Activated T-cell treated with anti-CD3 and anti-CD28 coated beads, Interleukin-2, amount 50 U/mL, for 24 hours (primary cell): Measurements from ENCODE around the gene HEPACAM.

Source experiments
- DNase-seq: peaks from one replicate; pipeline ENCODE4 v3.0.0-alpha.2; 2020
- H3K27ac Mint-ChIP-seq: 2 replicates; pipeline ENCODE4 v1.8.0; 2020; ENCODE audit warnings: mild to moderate bottlenecking, mixed read lengths
- H3K27me3 Mint-ChIP-seq: 2 replicates; pipeline ENCODE4 v1.8.0; 2020; ENCODE audit warnings: mixed read lengths
- H3K36me3 Mint-ChIP-seq: 2 replicates; pipeline ENCODE4 v1.8.0; 2020; ENCODE audit warnings: low read depth, mixed read lengths
- H3K4me1 Mint-ChIP-seq: 2 replicates; pipeline ENCODE4 v1.8.0; 2020; ENCODE audit warnings: low read depth, mixed read lengths
- H3K4me3 Mint-ChIP-seq: 2 replicates; pipeline ENCODE4 v1.8.0; 2020; ENCODE audit warnings: mild to moderate bottlenecking, moderate library complexity, mixed read lengths
- H3K9me3 Mint-ChIP-seq: 2 replicates; pipeline ENCODE4 v1.8.0; 2020; ENCODE audit warnings: mixed read lengths

Gene HEPACAM

GRCh38 chr11:124898263-124898680 lies 37.6 kb downstream of the HEPACAM start:
- Mint-ChIP-seq H3K27me3 (peaks cover 14% of the 10 kb centered on the region), H3K9me3 (no peaks in the 10 kb centered on the region), H3K36me3 (no peaks in the 10 kb centered on the region), H3K27ac (no peak overlapping the region), H3K4me1 (peaks cover 2% of the 10 kb centered on the region), H3K4me3 (no peak overlapping the region)
- no peak for DNase-seq

- Mint-ChIP-seq H3K4me3 (no peak within 1 kb of the TSS), H3K27ac (no peak within 1 kb of the TSS), H3K36me3 (no peaks in the 10 kb centered on the region), H3K4me1 (peaks cover 2% of the 10 kb centered on the region), H3K27me3 (peaks cover 12% of the 10 kb centered on the region), H3K9me3 (no peaks in the 10 kb centered on the region)
- DNase-seq, result no peak
Measured at GRCh38 chr11:124897674-124898262, 38.1 kb downstream of the HEPACAM start, which contains the start of gene ROBO4. Gene ROBO4, minus strand, starts transcription at chr11:124897865. Its CDS starts 70 bp downstream, at chr11:124897795.

GRCh38 chr11:124896821-124897391 lies 38.9 kb downstream of the HEPACAM start:
- no peak for DNase-seq
- Mint-ChIP-seq H3K36me3 (no peaks in the 10 kb centered on the region), H3K27me3 (peaks cover 12% of the 10 kb centered on the region), H3K4me3 (no peak overlapping the region), H3K27ac (no peak overlapping the region), H3K4me1 (peaks cover 2% of the 10 kb centered on the region), H3K9me3 (no peaks in the 10 kb centered on the region)

DNA sequence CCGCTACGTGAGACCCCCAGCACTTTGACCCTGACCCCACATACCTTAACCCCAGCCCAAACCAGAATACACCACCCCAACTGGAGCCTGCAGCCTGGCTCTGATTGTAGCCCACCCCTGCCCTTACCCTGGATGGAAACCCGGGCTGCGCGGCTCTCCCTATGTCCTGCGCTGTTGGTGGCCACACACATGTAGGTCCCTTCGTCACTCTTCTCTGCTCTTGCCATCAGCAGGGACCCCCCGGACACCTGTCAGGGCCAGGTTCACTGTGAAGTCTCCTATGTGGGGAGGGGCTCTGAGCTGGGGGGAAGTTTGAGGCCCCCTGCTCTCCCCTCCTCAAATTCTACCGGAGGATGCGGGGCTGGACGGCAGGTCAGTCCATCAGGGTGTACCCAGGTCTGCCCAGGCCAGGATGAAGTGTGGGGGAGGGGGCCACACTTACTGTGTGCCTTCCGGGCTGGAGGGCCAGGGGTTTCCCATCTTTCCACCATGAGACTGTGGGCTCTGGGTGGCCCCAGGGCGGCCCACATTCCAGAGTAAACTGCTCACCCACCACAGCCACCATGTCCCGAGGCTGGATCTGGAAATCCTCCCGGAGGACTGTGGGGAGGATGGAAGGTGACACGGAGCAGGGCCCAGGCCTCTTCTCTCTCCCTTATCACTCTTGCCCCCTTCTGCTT lies 39.6 kb downstream of the HEPACAM start:
- H3K27me3 Mint-ChIP-seq, result peaks cover 6% of the 10 kb centered on the region
- H3K9me3 Mint-ChIP-seq, result no peaks in the 10 kb centered on the region
- H3K4me1 Mint-ChIP-seq, result peaks cover 2% of the 10 kb centered on the region
- H3K36me3 Mint-ChIP-seq, result no peaks in the 10 kb centered on the region
- no peak overlapping the region for H3K4me3 Mint-ChIP-seq
- H3K27ac Mint-ChIP-seq, result no peak overlapping the region
- DNase-seq, result no peak

DNA sequence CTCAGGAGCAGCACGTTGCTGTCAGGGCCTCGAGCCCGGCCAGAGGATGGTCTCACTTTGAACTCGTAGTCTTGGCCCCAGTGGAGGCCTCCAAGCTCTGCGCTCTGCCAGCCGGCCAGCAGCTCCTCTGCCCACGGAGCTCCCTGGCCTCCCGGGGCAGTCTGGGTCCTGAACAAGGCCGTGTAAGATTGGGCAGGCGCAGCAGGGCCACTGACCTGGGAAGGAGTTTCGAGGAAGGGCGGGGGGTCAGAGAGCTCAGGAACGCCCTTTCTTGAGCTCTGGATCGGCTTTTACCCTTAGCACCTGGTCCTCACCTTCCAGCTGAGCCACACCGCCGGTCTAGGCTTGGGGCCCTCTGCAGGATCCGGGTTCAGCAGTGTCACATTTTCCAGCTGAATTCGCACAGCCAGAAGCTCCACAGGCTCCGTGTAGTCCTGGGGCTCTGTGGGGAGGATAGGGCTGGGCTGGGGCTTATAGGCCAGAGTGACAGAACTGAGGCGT lies 40.3 kb downstream of the HEPACAM start:
- Mint-ChIP-seq H3K27me3 (peaks cover 5% of the 10 kb centered on the region), H3K27ac (no peak overlapping the region), H3K4me1 (peaks cover 2% of the 10 kb centered on the region), H3K4me3 (no peak overlapping the region), H3K36me3 (no peaks in the 10 kb centered on the region), H3K9me3 (no peaks in the 10 kb centered on the region)
- no peak for DNase-seq

DNA sequence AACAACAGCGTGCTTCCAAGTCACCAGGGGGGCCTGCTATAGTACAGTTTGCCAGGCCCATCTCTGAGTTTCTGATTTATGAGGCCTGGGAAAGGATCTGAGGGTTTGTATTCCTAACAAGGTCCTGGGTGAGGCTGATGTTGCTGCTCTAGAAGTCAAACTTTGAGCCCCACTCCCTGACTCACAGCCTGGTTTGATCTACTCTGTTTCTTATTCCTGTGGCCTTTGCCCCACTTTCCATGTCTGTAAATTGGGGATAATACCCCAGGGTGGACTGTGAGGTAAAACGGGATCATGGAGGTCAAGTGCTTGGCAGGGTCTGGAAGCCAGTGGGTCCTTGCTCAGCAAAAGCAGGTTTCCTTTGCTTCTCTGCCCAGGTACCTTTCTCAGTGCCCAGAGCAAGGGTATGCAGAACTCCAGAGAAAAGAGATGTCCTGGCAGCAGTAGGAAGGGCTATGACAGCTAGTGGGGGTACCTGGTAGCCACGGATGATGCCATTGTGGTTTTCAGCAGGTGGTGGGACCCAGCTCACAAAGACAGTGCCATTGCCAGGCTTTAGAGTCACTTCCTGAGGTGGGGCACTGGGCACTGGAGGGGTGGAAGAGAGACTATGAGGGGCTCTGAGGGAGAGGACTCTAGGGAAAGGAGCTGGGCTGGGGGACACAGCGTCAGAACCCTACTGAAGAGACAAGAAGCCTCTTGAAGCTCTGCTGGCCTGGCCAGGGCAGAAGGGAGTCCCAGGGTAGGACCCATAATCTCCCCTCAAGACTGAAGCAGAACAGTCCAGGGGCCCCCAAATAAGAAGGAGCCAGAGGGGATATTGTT lies 41.0 kb downstream of the HEPACAM start:
- no peak overlapping the region for H3K4me3 Mint-ChIP-seq
- no peaks in the 10 kb centered on the region for H3K9me3 Mint-ChIP-seq
- no peak overlapping the region for H3K27ac Mint-ChIP-seq
- H3K27me3 Mint-ChIP-seq, result peaks cover 3% of the 10 kb centered on the region
- H3K36me3 Mint-ChIP-seq, result no peaks in the 10 kb centered on the region
- DNase-seq, result no peak
- peaks cover 2% of the 10 kb centered on the region for H3K4me1 Mint-ChIP-seq

DNA sequence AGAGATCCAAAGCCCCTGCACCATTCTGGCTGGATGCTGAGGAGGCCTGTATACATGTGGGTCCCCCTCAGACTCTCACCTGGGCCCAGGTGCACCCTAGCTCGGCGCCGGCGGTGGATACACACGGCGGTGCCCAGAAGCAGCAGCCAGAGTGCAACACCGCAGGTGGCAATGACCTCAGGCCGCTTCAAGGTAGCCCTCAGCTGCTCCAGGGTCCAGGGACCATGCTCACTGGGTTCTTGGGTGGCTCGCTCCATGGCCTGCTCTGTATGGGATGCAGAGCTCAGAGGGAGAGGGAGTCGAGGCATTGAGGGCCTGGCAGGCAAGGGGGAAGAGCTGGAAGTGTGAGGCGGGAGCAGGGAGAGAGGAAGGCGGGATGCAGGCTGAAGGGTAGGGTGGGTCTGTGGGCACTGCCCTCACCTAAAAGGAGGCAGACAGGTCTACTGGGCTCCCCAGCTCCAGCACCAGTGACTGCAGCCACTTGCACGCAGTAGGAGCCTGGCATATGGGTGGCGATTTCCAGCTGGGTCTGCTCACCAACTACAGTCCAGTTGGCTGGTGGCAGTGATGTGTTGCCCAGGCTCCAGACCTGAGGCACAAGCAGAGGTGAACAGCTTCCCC lies 42.0 kb downstream of the HEPACAM start:
- H3K9me3 Mint-ChIP-seq, result no peaks in the 10 kb centered on the region
- H3K4me1 Mint-ChIP-seq, result peaks cover 2% of the 10 kb centered on the region
- no peaks in the 10 kb centered on the region for H3K36me3 Mint-ChIP-seq
- H3K27me3 Mint-ChIP-seq, result no peaks in the 10 kb centered on the region
- H3K27ac Mint-ChIP-seq, result no peak overlapping the region
- DNase-seq, result no peak
- H3K4me3 Mint-ChIP-seq, result no peak overlapping the region

- Mint-ChIP-seq H3K27me3 (no peaks in the 10 kb centered on the region), H3K36me3 (no peaks in the 10 kb centered on the region), H3K9me3 (no peaks in the 10 kb centered on the region), H3K4me3 (no peak overlapping the region), H3K4me1 (peaks cover 2% of the 10 kb centered on the region), H3K27ac (no peak overlapping the region)
- no peak for DNase-seq
Measured at GRCh38 chr11:124892750-124893454, 42.9 kb downstream of the HEPACAM start.

DNA sequence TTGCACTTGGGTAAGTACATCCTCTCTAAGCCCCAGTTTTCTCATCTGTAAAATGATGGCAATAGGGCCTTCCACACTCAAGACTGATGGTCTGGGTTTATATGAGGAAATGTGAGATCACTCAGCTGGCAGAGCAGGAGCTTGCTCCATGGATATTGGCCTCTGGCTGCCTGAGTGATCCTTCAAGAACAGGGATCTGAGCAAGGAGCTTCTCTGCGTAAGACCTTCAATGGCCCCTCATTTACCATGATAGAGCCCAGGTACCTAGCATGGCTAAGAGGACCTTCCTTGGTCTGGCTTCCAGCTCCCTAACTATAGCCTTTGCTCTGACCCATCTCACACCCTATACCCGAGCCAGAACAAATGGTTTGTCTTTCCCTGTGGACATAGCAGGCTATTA lies 43.7 kb downstream of the HEPACAM start:
- DNase-seq, result no peak
- Mint-ChIP-seq H3K4me3 (no peak overlapping the region), H3K27ac (no peak overlapping the region), H3K27me3 (no peaks in the 10 kb centered on the region), H3K9me3 (no peaks in the 10 kb centered on the region), H3K36me3 (no peaks in the 10 kb centered on the region), H3K4me1 (no peaks in the 10 kb centered on the region)

- Mint-ChIP-seq H3K36me3 (no peaks in the 10 kb centered on the region), H3K9me3 (no peaks in the 10 kb centered on the region), H3K27me3 (peaks cover 2% of the 10 kb centered on the region), H3K4me3 (no peak overlapping the region), H3K27ac (no peak overlapping the region), H3K4me1 (no peaks in the 10 kb centered on the region)
- DNase-seq, result no peak
Measured at GRCh38 chr11:124891373-124891861, 44.4 kb downstream of the HEPACAM start.

DNA sequence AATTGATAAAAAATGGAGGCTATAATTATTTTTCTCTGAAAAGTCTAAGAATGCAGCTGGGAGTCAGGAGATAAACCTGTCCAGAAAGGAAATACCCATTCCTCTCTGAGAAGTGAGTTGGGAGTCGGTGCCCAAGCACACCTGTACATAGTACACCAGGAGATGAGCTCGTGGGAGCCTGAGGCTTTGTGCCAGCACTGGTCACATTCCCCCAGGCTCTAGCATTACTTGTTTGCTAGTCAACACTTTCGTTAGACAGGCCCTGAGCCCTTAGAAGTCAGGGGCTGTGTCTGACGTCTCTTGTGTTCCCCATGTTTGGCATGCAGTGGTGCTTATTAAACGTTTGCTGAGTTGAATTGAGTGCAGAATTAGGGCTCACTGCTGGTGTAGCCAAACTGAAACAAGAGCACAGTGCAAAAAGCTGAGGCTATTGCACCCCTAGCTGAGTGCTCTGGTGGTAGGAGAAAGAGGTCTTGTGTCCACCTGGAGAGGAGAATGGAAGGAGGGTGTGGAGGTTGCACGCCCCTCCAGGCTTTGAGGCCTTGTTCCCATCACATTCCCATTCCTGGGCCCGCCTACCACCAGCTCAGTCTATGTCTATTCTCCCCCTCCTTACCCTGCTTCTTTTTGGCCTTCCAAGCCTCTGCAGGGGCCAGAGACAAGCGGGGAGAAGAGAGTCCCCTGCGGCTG lies 45.0 kb downstream of the HEPACAM start:
- Mint-ChIP-seq H3K4me1 (no peaks in the 10 kb centered on the region), H3K4me3 (no peak overlapping the region), H3K9me3 (no peaks in the 10 kb centered on the region), H3K27me3 (peaks cover 5% of the 10 kb centered on the region), H3K36me3 (no peaks in the 10 kb centered on the region), H3K27ac (no peak overlapping the region)
- no peak for DNase-seq

DNA sequence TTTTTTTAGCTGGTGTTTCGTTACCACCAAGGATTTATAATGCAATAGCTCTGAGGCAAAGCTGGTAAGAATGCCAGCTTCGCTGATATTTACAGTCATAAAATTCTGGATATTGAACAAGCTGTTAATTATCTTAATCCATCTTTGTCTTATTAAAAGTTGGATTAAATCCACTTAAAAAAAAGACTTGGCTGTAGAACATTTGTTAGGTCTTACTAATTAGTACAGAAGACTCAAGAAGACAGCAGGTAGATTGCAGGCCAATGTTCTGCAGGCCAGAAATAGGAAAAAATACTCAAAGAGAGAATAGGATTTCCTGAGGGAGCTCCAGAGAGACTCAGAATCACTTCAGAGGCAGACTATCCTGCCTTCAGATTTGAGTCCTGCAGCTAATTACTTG lies 45.7 kb downstream of the HEPACAM start:
- H3K4me3 Mint-ChIP-seq, result no peak overlapping the region
- no peaks in the 10 kb centered on the region for H3K36me3 Mint-ChIP-seq
- peaks cover 10% of the 10 kb centered on the region for H3K27me3 Mint-ChIP-seq
- H3K4me1 Mint-ChIP-seq, result no peaks in the 10 kb centered on the region
- no peaks in the 10 kb centered on the region for H3K9me3 Mint-ChIP-seq
- no peak for DNase-seq
- no peak overlapping the region for H3K27ac Mint-ChIP-seq
